COLO829 (cell line): ENCODE data around the gene ZBTB7B.

Source experiments
- DNase-seq: peaks from one replicate; pipeline ENCODE4 v3.0.0; 2012; ENCODE audit warnings: low spot score

Gene ZBTB7B

DNA sequence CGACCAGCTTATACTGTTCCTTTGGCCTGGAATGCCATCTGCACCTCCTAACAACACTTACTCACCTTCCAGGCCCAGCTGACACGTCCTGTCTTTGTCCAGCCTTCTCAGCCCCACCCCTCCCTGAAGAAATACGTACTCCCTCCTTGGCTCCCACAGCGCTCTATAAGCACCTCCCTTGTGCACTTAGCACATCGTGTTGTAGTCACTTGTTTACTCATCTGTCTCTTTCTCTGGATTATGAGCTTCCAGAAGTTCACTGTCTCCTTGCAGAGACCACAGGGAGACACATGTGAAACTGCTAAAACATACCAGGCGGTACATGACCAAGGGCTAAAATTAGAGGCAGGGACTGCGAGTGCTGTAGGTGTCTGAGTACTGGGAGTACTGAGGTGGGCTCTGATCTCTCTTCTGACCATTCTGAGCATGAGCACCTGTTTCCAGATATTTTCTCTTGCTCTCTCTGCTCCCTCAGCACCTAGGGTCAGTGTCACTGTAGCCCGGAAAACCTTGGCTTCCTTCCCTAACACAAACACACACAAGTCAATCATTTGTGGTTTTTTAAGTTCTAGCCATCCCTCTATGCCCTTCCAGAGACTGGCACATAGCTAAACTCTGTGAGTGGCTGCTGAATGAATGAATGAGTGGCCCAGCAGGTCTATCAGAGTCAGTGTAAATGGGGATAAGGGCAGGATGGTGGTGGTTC is 36.2 kb downstream of the ZBTB7B start:
- DNase-seq: no peak

- no peak for DNase-seq
These were observed 36.7 kb downstream of the ZBTB7B start for GRCh38 chr1:155039308-155039669.

GRCh38 chr1:155040358-155041093 is 37.9 kb downstream of the ZBTB7B start:
- no peak for DNase-seq

DNA sequence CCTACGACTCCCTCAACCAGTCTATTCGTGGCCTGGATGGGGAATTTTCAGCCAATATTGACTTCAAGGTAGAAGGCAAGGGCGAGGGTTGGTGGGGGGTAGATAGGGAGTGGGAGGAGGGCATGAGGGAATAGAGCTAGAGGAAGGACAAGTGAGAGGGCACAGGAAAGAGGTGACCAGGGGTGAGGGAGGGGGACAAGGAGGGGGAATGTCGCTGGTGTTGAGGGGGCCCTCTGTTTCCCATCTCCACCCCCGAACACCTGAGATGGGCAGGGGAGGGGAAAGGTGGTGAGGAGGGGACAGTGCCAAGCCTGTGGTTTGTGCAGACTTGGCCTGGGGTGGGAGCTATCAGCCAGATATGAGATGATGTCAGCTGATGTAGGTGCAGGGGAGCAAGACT is 40.2 kb downstream of the ZBTB7B start:
- no peak for DNase-seq

DNA sequence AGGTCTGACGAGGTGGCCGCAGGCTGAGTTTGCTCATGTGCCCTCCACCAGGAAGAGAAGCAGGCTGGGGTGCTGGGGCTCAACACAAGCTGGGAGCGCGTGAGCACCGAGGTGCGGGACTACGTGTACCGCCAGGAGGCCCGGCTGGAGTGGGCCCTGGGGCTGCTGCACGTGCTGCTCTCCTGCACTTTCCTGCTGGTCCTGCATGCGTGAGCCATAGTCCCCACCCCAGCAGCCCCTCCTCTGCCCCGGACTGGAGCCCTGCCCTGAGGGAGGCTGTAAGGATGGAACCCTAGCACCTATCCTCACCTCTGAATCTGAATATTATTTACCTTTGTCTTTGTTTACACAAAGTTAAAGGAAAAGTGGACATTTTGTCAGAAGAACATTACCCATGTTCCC is 40.7 kb downstream of the ZBTB7B start:
- no peak for DNase-seq

DNA sequence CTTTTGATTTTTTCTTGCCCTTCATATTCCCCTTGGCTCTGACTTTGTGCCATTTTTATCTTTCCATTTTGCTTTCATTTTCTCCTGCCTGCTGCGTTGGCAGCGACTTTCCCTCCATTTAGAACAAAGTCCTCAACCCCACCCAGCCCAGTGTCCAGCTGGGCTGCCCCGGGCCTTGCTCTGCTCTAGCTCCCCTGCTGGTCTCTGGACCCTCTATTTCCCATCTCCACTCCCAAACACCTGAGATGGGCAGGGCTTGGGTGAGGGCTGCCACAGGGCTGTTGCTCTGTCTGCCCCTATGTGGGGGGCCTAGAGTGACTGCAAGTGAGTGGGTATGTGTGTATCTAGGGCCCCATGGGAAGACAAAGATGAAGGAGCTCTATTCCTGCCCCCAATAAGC is 41.2 kb downstream of the ZBTB7B start:
- DNase-seq: no peak

GRCh38 chr1:155044365-155044764 is 41.8 kb downstream of the ZBTB7B start:
- DNase-seq: no peak

DNA sequence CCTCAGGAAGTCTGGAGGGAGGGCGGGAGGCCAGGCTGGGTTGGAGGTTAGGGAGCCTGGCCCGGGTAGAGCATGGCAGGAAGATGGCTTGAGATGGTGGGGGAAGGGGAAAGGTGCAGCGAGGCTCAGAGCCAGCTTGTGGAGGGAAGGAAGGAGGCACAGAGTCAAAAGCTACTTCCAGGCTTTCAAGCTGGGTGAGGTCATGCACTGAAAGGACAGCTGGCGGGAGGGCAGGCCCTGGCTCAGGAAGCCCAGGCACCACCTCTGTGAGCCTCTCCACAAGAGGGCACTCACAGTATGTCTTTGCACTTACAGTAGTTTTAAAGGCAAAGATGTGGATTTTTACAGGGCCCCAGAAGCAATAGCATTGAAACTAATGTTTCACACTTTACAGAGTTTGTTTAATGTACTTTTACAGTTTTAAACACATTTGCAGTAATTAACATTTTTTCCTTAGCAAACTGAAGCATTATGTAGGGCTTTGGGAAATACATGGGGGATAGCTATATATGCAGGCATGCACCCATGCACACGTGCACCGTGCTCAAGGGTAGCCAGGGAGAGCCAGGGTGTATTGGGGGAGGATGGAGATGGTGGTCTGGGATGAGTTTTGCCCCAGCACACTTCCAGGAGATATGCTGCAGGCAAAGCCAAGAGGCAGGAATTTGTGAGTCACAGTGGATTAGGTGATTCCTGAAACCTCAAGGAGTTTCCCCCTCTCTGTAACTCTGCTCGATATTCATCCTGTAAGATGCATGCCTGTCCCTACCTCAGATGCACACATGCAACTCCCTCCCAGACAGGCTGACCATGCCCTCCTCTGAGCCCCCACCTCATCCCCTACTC is 42.4 kb downstream of the ZBTB7B start:
- peak; percentile 85 for DNase-seq

GRCh38 chr1:155048449-155049334 is 46.1 kb downstream of the ZBTB7B start:
- no peak for DNase-seq

DNA sequence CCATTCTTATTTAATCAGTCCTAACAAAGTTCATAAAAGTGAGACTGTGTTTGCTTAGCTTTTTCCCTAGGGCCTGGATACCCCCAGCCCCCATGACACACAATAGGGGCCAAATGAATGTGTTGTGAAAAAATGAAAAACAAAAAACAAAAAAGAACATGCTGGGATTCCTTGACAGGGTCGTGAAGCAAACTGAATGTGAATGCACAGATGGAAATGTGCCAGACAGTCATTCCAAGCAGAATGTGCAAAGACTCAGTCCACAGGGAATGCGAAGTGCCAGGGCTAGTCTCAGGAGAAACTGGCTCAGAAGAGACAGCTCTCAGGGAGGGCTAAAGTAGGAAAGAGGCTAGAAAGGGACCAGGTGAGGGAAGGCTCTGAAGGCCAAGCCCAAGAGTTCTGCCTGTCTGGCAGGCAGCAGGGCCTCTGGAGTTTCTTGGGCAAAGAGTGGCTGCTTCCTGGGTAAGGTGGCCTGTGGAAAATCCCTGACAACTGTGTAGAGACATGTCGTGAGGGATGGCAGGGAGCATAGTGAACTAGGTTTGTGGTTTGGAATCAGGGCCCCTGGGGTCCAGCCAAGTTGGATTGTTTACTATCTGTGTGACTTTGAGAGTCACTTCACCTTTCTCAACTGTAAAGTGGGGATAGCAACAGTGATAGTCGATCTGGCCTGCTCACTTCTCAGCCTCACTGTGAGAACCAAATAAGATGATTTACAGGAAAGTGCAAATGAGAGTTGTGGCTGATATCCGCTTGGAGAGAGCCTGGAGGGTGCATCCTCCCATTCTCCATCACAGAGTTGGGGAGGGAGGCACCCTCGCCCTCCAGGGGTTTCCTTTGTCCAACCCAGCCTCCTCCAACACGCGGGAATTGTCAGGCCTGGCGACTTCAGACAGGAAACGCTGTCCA is 47.3 kb downstream of the ZBTB7B start:
- DNase-seq: peak; percentile 27

DNA sequence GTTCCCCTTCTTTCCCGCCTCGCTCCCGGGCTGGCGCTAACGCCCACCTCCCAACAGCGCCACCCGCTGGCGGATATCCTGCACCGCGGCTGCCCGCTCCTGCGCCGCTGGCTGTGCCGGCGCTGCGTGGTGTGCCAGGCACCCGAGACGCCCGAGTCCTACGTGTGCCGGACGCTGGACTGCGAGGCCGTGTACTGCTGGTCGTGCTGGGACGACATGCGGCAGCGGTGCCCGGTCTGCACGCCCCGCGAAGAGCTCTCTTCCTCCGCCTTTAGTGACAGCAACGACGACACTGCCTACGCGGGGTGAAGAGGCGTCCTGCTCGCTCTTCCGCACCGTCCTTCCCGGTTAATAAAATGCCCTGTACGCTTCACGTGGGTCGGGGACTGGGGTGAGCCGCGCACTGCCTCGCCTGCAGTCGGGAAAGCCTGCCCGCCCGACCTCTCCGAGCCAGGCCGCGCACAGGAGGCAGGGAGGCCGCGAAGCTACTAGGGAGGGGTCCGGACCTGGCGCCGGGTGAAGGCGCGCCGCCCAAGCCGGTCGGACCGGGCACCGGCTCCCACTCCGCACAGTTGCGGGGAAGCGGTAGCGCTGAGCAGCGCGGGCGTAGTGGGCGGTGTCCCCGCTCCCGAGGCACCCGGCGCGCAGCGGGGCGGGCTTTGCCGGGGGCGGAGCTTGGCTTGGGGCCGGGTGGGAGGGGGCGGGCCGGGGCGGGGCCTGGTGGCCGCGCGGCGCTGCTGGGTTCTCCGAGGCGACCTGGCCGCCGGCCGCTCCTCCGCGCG is 48.1 kb downstream of the ZBTB7B start, which contains the start of gene ADAM15:
Gene ADAM15 (plus strand): TSS at position 757 of the 782 bp plus-strand sequence. CDS start 71 bp downstream, outside the sequence.
- peak; percentile 97 for DNase-seq

DNA sequence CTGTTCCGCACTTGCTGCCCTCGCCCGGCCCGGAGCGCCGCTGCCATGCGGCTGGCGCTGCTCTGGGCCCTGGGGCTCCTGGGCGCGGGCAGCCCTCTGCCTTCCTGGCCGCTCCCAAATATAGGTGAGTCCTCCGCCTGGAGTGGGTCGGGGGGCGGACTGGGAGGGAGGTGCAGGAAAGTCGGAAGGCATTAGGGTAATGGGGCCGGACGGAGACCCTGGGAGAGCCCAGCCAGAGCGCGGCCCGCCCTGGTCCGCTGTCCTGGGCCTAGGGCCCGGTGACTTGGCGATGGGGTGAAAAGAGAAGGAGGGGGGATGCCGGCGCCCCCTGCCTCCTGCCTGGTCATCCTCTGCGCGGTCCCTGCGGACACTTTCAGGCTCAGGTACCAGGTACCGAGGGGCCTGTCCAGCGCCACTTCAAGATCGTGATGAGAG is 48.8 kb downstream of the ZBTB7B start:
- no peak for DNase-seq

- peak; percentile 48 for DNase-seq
These were observed 49.3 kb downstream of the ZBTB7B start for GRCh38 chr1:155051777-155052398.

DNA sequence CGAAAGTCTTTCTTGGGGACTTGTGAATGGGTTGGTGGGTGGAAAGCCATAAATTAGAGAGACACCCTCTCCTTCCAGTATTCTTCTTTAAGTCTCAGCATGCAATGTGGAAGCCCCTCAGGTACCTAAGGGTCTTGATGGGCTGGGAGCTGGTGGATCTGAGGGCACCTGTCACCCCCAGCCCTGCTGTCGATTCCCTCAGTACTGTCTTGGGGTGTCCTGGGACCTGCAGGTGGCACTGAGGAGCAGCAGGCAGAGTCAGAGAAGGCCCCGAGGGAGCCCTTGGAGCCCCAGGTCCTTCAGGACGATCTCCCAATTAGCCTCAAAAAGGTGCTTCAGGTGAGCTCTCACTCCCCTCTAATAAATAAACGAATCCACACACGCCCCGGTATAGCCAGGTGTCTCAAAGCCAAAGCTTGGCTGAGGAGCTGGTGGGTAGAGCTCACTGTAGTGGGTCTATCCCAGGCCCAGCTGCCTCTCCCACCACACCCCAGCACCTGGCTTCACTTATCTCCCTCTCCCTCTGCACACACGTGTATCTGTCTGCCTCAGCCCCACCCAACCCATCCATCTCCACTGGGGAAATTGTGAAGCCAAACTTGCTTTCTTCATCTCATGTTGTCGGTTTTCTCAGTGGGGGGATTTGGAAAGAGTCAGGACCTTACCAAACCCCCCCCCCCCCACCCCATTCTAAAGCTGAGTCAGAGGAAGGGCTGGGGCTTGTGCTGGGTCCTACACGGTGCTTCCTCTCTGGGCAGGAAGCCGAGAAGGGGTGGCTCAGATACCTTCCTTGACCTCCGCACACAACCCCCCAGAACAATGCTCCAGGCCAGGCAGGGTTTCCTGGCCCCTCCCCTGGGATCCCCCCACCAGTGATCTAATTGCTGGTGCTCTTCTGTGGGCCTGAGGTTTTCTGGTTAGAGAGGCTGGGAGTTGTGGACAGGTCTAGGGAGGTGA is 50.1 kb downstream of the ZBTB7B start:
- no peak for DNase-seq

GRCh38 chr1:155053531-155054105 is 51.0 kb downstream of the ZBTB7B start:
- no peak for DNase-seq

- no peak for DNase-seq
These were observed 54.5 kb downstream of the ZBTB7B start for GRCh38 chr1:155057104-155057503.

- DNase-seq: no peak
These were observed 55.2 kb downstream of the ZBTB7B start for GRCh38 chr1:155057788-155058211.

GRCh38 chr1:155060736-155061135 is 58.1 kb downstream of the ZBTB7B start:
- DNase-seq: no peak
